Stimulated activated CD8-positive, alpha-beta memory T cell treated with anti-CD3 and anti-CD28 coated beads, Interleukin-15, amount 100 ng/mL, for 48 hours (primary cell): ENCODE measurements around the gene OR5H2.

Experiments used
- DNase-seq, 2 donors: peaks; one replicate each; pipeline ENCODE4 v3.0.0-alpha.2; 2020; ENCODE audit warnings: low read depth in 2 of 2

The OR5H2 gene

DNA sequence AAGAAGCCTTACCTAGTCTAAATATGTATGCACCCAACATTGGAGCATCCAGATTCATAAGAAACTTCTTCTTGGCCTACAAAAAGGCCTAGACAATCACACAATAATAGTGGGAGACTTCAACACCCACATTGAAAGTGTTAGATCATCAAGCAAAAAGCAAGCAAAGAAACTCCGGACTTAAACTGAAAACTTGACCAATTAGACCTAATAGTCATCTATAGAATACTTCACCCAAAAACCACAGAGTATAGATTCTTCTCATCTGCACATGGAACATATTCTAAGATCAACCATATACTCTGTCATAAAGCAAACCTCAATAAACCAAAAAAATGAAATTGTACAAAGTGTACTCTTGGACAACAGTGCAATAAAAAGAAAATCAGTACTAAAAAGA is 49.0 kb downstream of the OR5H2 start:
- no peak for DNase-seq
